GM12891 (cell line): ENCODE data around the gene ANKHD1.

Source experiments
- POLR2A ChIP-seq: IDR thresholded peaks from 2 replicates; pipeline ENCODE4 v1.6.1; 2011; ENCODE audit warnings: low read depth, low read length, control low read depth
- POLR2AphosphoS5 ChIP-seq: IDR thresholded peaks from 2 replicates; pipeline ENCODE4 v1.6.1; 2011; ENCODE audit warnings: low read depth, low read length, control low read depth
- TAF1 ChIP-seq: IDR thresholded peaks from 2 replicates; pipeline ENCODE4 v1.6.1; 2011; ENCODE audit warnings: low read depth, low read length, control low read depth

DNA sequence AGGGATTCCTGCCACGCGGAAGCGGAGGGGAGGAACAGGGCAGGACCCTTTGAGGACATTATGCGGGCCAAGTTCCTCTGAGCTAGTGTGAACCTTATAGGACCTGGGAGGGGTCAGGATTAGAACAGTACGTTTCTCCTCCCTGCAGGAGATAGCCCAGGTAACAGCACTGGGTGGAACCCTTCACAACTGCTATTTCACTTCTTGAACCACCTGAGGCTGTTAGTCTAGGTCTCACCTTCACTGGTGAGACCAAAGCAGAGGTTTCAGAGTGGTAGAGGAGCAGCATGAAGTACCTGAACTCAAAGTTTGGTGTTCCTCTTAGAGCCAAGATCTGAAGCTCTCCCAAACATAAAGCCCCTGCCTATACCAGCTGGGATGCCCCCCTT, 146.7 kb downstream of the ANKHD1 start:
- TF ChIP-seq POLR2A (no peak; the same call in none of the 2 replicates), TAF1 (no peak), POLR2AphosphoS5 (peak; percentile 9; the same call in 1 of the 2 replicates)
